Cardiac fibroblast (primary cell): ENCODE data around the gene BSN.

Experiments used
- DNase-seq, 2 donors: peaks; one replicate each; pipeline versions ENCODE4 v3.0.0 to v3.0.0-alpha.2; 2010; ENCODE audit warnings: low read depth in 2 of 2
- H3K4me3 ChIP-seq, 2 donors: replicated peaks in 1 of 2; 1 replicate in 1 of 2; 2 replicates in 1 of 2; pipeline ENCODE4 v1.5.1; 2011; ENCODE audit warnings: low read depth in 2 of 2, low read length in 2 of 2, mild to moderate bottlenecking in 2 of 2, moderate library complexity in 1 of 2
- CTCF ChIP-seq: IDR thresholded peaks from one replicate; pipeline ENCODE4 v1.5.1; 2011; ENCODE audit warnings: low read depth, mild to moderate bottlenecking, low read length, inconsistent platforms

Gene BSN

GRCh38 chr3:49644684-49645083, 90.4 kb downstream of the BSN start:
- no peak for TF ChIP-seq CTCF
- no peak for DNase-seq
- H3K4me3 ChIP-seq = no peak overlapping the region

- H3K4me3 ChIP-seq = no peak overlapping the region
- no peak for DNase-seq
- no peak for TF ChIP-seq CTCF
Observed at GRCh38 chr3:49646236-49646635, 92.0 kb downstream of the BSN start.

- peak in 1 of 2 donors; percentile 11 for DNase-seq
- no peak overlapping the region for H3K4me3 ChIP-seq
- TF ChIP-seq CTCF = no peak
Observed at GRCh38 chr3:49647741-49648140, 93.5 kb downstream of the BSN start.

GRCh38 chr3:49648354-49649019, 94.2 kb downstream of the BSN start:
- no peak for TF ChIP-seq CTCF
- no peak overlapping the region for H3K4me3 ChIP-seq
- no peak for DNase-seq

GRCh38 chr3:49649576-49649975, 95.3 kb downstream of the BSN start:
- no peak overlapping the region for H3K4me3 ChIP-seq
- no peak for TF ChIP-seq CTCF
- no peak for DNase-seq

- TF ChIP-seq CTCF = no peak
- no peak overlapping the region for H3K4me3 ChIP-seq
- no peak for DNase-seq
Observed at GRCh38 chr3:49650177-49650576, 95.9 kb downstream of the BSN start.

- H3K4me3 ChIP-seq = no peak overlapping the region
- DNase-seq = no peak
- TF ChIP-seq CTCF = no peak
Observed at GRCh38 chr3:49650637-49651036, 96.4 kb downstream of the BSN start.
